ENCODE measurements around the gene CCDC198.

Gene CCDC198, protein sequence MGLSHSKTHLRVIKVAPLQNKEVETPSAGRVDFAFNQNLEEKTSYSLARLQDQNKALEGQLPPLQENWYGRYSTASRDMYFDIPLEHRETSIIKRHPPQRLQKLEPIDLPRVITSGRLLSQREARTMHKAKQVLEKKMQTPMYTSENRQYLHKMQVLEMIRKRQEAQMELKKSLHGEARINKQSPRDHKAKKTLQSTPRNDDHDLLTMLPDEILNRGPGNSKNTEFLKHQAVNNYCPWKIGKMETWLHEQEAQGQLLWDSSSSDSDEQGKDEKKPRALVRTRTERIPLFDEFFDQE

DNA sequence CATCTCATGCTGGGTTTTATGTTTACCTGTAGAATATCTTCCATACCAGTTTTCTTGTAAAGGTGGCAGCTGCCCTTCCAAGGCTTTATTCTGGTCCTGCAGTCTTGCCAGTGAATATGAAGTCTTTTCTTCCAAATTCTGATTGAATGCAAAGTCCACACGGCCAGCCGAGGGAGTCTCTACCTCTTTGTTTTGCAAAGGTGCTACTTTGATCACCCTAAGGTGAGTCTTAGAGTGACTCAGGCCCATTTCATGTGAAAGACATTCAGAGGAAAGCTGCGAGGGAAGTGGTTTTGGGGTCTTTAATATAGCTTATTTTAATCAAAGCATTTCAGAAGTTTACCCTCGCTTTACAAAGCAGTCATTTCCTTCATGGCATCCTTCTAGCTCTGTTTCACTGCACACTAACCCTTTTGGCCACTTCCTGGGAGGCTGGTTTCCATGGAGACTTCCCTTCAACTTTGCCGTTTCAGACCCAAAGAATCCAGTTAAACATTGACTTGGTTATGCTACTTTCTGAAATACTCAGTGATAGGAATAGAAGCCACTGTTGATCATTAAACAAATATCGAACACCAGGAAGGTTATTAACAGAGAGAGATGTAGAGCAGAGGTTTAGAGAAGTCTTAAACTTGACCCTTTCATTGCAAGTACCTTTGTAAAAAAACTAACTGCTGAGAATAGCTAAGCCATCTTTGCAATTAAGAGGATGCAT, at the start of gene CCDC198:
Gene CCDC198 (minus strand): TSS at position 391 of the 715 bp plus-strand sequence. CDS start 142 bp downstream, at position 249.
- no peak for DNase-seq

DNA sequence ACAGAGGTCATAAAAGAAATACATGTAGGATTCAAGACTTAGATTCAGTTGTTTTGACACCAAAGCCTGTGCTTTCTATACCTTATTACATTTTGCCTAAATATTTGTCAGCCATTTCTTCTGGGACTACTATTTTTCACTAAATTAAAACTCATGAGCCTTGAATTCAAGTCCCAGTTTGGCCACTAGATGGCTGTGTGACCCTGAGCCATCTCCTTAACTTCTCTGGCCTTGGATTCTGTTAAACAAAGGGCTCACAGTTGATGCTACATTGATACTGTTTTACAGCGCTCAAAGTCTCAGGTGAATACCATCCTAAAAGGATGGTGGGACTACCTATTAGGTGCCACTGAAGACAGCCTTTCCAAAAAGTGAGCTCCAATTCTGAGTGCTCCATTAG, 39.6 kb upstream of the CCDC198 start:
- DNase-seq, result no peak

DNA sequence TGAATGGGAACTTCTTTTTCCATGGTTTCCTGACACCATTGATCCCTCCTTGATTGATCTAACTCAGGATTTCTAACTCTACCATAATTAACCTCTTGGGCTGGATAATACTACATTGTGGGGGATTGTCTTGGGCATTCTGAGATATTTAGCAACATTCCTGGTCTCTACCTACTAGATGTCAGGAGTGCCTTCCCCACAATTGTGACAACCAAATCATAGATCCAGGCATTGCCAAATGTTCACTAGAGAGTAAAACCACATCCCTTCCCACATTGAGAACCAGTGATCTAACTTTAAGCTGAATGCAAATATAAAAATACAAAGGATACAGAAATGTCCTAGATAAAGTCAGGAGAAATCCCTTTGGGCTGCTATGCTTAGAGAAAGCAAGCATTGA, 36.9 kb upstream of the CCDC198 start:
- DNase-seq, result no peak

DNA sequence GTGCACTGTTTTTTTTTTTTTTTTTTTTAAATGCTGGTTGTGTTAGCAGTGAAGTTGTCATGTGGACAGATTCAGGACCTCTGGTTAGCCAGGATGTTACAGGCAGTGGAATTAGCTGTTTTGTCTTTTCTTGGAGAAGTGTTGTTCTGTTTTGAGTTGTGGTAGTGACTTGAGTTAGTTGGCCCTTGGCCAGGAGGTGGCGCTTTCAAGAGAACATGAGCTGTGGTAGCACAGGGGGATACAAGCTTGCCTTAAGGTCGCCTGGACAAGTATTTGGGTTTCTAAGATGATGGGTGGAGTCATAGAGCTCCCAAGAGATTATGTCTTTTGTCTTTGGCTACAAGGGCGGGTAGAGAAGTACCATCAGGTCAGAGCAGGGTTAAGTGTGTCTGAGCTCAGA, 33.3 kb upstream of the CCDC198 start:
- DNase-seq, result no peak

DNA sequence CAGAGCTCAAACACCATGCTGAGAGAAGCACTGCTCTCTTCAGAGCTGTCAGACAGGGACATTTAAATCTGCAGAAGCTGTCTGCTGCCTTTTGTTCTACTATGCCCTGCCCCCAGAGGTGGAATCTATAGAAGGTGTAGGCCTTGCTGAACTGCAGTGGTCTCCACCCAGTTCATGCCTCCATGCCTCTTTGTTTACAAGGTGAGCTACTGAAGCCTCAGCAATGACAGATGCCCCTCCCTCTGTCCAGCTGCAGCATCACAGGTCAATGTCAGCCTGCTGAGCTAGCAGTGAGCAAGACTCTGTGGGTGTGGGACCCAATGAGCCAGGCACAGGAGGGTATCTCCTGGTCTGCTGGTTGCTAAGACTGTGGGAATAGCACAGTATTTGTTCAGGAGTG, 25.4 kb upstream of the CCDC198 start:
- DNase-seq, result no peak

DNA sequence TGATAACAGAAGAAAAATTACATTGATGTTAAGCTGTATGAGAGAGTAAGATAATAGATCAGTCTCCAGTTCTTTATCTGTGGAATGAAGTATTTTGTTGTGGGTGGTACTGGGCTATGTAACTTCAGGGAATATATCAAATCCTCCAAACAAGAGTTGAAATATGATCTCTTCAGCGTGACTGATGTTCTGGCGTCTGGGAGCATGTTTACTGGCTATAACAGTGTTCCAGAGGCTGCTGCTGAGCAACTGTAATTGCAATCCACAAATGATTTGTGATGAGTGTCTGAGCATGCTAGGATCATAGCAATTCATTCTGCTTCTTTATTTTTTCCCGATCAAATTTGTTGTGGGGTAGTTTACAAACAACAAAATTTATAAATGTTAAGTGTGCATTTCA, 18.6 kb upstream of the CCDC198 start:
- DNase-seq, result no peak

DNA sequence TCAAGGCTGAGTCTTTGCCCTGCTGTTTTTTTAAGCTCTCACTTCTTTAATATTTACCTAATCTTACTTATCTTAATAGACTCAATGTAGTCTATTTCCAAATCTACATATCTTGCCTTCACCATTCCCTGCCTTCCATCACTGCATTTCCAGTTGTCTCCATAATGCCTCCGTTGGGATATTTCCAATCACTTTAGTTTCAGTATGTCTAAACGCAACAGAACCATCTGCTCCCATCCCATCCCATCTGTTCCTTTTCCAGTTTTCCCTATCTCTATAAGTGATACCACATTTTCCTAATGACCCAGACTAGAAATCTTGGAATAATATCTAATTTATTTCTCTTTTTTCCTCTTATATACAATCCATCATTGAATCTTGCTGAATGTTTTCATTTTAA, 15.1 kb upstream of the CCDC198 start:
- DNase-seq, result no peak

DNA sequence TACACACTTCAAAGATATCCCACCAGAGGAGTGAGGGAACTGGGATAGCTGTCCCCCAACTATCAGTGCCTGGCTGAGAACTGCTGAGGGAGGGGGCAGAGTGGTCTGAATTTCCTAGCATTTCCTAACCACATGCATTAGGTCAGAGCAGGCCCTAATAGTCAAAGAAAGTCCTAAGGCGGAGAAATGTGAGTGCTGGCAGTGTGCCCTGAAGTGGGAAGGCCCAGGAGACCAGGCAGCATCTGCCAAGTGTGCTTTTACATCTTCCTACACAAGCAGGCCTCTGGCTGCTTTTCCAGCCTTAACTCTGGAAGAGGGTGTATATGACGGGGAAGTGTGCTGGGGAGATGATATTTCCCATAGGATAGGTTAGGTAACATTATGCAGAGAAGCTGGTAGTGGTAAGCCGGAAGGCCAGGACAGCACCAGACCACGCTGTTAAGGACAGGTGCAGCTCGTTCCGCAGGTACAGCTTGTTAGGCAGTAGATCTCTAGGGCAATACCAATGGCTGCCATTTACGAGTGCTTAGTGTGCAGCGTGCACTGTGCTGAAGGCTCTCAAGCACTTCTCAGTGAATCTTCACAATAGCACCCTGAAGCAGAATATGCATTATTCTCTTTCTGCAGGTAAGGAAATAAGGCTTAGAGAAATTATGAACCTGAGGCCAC, 9.1 kb upstream of the CCDC198 start:
- DNase-seq, result no peak

DNA sequence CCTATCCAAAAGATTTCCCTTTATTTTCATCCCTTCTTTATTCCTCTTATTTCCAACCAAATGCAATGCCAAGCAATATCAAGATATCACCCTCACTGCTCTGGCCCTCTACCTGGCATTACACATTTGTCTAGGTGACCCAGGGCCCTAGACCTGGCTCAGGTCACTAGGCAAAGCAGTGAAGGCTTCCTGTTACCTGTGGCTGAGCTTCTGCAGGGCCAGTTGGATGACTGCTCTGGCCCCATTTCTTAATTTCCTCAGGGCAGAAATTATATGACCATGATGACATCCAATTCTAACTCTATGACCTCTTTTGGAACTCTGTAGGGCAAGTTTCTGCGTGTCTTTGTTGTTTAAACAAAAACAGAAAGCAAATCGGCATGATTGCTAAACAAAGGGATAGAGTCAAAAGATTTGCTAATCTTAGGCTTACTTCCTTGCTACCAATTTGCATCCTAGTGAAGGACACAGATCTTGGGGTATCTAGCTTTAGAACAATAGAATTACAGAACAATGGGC, 7.4 kb upstream of the CCDC198 start:
- DNase-seq, result no peak

DNA sequence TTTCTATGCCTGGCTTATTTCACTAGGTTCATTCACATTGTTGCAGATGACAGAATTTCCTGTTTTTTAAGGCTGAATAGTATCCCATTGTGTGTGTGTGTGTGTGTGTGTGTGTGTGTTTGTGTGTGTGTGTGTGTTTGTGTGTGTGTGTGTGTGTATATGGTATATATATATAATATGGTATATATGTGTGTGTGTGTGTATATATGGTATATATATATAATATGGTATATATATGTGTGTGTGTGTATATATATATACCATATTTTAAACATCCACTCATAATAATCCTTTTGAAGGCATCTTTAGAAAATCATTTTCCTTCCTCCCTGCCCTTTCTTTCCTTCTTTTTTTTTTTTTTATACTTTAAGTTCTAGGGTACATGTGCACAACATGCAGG, 5.0 kb upstream of the CCDC198 start:
- no peak for DNase-seq

DNA sequence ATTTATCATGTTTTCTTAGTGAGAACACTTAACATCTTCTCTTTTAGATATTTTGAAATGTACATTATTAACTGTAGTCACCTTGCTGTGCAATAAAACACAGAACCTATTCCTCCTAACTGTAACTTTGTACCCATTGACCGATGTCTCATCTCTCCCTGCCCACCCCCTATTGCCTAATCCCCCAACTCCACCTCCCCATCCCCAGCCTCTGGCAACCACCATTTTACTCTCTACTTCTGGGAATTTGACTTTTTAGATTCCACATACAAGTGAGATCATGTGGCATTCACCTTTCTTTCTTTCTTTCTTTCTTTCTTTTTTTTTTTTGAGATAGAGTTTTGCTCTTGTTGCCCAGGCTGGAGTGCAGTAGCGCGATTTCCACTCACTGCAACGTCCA, 4.4 kb upstream of the CCDC198 start:
- DNase-seq, result no peak

DNA sequence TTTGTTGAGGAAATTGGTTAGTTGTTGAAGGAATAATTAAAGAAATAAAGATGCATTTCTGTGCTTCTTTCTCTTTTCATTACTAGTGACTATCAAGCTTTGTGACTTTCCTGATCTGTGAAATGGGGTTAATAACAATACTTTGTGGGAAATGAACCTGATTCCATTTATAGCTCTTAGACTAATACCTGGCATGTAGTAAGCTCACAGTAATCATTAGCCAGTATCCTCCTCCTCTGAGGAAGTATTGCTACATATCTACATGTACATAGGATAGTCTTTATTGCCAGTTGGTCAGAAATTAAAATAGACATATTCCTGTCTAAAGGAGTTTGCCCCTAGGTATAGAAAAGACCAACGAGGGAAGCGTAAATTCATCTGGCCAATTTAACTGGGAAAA, 1.8 kb upstream of the CCDC198 start:
- no peak for DNase-seq

DNA sequence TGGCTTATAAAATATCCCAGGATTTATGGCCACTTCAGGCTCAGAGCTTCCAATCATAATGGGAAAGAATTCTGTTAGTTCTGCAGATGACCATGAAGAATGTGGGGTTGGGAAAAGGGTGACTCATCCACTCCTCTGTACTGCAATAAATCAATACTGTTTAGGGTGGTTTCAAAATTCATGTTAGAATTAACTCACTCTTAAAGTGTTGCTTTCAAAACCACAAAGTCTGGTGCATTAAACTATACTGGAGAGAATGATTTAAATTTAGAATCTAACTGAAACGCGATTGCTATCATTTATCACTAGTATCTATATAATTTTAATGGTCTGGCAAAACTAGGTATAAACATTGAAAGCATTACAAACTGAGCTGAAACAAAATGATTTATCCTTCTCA, 798 bp downstream of the CCDC198 start:
- no peak for DNase-seq

DNA sequence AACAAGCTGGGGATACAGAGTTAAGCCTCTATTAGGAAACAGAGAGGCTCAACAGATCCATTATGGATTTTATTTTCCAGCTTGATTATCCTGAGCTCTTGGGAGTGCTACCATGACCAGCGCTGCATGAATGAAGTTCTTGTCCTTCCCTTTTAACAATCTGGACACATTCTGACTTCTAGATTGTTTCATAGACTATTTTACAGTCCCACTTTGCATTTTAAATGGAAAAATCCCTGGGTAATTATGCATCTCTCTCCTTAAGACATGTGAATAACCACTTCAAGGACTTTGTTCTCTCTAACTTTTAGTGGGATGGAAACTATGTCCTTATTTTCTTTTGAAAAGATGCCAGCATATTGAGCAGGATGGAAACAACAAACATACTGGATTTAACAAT, 2.0 kb downstream of the CCDC198 start:
- no peak for DNase-seq

DNA sequence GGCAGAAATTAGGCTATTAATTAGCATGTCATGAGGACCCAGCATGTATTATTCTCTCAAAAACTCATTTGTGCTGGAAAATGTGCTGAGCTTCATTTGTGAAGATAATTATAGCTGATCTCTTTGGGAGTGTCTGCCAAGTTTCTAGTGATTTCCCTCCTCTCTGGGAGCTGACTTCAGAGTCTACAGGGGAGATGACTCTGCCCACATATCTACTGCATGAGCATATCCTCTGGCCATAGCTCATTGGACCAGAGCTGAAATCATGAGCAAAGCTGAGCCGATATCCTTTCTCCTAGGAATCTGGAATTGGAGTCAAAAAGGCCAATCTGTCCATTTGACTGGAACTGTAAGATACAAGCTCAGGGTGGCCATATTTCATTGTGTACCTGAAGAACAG, 5.9 kb downstream of the CCDC198 start:
- no peak for DNase-seq

DNA sequence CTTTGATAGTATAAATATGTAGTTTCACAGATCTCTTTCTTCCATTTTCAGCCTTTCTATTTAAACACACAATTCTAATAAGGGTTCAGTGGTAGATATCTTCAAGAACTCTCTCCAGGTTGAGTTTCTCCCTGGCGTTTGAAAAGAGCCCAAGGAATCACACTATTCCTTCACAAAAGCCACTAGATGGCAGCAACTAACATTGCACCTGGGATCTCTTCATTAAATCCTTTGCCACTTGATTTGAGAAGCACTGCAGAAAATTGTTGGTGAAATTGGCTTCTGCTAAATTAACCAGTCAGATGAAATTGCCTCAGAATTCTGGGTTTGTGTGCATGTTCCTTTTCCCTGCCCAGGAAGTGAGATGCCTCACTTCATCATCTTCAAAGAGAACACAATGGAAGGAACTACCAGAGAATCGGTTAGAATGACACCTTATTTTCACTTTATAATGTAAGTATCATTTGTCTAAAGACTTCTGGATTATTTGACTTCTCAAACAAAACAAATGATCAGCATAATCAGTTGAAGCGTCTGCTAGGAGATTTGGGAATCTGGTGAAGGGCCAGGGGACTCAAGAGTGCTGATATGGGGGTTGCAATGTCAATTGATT, 6.8 kb downstream of the CCDC198 start:
- no peak for DNase-seq

DNA sequence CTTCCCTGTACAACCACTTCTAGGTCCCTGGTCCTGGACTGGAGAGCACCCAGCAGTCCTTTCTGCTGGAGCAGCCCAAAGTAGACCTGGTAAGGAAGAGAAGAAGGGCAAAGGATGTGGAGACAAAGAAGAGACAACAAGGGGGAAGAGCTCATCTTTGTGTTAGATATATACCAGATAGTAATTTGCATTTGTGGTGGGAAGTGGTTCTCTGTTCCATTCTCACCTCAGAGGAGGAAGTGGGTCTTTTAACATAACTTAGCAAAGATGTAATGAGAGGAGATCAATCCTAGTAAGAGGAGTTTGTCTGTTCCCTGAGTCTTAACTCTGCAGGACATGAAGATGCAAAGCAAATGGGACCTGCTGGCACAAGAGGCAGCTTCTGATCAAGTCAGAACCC, 8.0 kb downstream of the CCDC198 start:
- no peak for DNase-seq

DNA sequence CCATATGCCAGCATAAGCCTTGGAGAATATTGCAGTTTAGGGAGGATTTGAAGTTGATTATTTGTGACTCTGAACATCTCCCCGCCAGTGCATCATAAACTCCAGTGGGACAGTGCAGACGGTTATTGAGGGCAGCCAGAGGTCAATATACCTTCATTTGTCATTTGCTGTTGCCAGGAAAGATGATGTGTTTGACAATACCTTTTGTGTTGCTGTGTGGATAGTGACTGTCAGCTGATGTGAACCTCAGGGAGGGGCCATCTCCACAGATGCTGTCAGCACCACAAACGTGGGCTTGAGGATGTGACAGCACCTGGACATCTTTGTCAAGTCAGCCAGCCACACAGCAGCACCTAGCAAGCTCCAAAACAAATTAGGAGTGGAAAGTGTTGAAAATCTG, 11.5 kb downstream of the CCDC198 start:
- DNase-seq, result no peak

DNA sequence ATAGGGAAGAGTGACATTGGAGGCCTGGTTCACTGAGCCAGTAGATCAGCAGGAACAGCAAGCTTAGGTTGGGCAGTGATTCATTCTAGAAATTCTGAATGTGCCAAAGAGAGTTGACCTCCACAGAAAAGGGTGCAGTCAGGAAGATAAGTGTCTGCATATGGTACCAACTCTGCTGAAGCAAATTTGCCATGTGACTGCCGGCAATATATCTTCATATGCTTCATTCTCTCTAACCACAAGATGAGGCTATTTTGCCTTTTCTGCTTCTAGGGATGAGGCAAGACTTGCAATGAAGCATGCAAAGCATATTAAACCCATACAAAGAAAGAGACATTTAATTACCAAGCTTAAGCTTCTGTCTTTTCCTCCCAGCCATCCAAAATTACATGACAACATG, 13.6 kb downstream of the CCDC198 start:
- no peak for DNase-seq

DNA sequence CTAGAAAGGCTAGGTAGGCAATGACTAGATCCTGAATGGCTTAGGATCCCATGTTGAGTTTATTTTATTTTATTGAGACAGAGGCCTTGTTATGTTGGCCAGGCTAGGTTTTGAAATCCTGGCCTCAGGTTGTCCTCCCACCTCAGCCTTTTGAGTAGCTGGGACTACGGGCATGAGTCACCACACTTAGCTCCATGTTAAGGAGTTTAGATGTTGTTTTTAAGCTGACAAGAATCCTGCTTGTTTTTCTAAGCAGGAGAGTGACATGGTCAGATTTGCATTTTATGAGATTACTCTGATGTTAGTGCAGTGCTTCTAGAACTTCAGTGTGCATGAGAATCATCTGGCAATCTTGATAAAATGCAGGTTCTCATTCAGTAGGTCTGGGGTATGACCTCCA, 14.5 kb downstream of the CCDC198 start:
- no peak for DNase-seq

DNA sequence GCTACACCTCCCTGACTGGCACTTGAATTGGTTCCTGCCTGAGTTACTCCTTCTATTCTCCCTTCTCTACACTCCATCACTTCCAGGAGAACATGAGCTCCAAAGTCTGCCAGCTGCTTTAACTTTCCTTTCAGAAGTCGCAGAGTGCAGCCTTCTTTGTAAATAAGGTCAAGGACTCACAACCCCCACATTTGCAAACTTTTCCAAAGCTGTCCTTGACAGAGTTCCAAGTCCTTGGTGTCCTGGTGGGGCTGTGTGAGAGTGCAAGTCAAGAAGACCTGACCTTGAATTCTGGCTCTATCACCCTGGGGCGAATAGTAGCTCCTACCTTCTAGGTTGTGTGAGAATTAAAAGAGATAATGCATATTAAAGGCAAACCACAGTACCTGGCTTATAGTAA, 15.6 kb downstream of the CCDC198 start:
- DNase-seq, result no peak

DNA sequence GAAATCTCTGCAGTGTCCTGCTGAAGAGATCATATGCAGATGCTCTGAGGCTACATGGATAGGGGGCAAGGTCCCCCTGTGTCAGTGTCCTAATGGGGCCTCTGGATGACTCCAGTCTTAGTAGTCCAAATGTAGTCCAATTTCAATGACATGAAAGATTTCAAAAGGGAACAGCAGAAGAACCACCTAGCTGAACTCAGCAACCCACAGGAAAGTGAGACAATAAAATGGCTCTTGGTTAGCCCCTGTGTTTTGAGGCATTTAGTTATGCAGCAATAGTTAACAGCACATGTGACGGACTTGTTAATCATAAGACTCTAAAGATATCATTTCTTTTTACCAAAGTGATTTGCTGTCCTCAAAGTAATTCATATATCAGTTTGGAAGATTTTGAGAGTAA, 22.7 kb downstream of the CCDC198 start:
- no peak for DNase-seq

DNA sequence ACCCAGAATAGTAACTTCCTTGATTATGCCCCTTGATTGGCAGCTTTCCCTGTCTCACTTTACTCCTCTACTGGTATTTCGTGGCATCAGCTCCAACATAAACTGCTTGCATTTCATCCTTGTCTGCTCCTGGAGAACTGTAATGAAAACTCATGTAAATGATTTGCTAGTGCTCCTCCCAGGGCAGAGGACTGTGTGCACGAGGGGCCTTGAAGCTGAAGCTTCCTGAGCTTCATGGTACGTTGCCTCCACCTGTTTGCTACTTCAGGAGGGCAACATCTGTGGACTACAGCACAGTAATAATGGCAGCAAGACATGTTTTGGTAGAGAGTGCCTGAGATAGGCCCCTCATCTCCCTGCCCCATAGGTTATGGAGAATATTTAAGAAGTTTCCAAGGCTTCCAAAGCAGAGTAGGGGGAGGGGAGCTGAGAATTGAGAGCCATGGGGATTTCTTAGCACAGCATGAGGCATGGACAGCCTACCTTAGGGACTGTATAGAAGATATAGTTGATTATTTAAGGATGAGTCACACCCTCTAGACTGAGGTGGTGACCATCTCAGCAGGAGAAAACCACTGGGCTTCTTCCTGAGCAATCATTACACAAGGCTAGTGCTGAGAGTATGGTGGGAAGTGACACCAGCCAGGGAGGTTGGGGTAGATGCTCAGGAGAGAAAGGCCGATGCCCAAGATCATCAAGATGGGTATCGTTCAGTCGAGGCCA, 29.5 kb downstream of the CCDC198 start:
- no peak for DNase-seq

All from bone marrow (tissue), 2 donors.